DMS53 (cell line): ENCODE data around the gene FOXJ1.

Experiments used
- DNase-seq: peaks from one replicate; lab custom pipeline; 2025; lab: John Stamatoyannopoulos, UW

Gene FOXJ1

DNA sequence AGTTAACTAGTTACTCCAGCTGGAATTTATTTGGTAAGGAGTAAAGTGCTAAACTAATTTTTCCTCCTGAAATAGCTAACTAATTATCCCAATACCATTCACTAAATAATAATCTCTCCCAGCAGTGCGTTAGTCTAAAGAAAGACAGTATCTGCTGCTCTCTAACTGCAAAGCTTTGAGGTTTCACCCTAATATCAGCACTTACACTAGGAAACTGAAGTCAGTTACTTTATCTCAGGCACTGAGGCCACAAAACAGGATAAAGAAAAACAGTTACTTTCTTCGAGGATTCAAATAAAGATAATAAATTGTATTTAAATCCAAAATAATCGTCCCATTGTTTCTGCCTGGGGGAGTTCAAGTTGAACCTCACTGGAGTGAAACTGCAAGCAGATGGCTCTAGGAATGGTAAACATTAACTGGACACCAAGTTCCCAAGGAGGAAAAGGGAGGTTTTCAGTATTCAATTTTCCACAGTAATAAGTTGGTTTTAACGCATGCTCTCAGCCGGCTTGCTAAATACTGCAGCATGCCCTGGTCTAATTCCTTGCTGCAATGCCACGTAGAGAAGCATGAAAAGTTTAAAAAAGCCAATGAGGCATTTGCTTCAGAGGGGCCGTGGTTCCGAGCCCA, 20.0 kb upstream of the FOXJ1 start:
- DNase-seq, result peak; percentile 42

DNA sequence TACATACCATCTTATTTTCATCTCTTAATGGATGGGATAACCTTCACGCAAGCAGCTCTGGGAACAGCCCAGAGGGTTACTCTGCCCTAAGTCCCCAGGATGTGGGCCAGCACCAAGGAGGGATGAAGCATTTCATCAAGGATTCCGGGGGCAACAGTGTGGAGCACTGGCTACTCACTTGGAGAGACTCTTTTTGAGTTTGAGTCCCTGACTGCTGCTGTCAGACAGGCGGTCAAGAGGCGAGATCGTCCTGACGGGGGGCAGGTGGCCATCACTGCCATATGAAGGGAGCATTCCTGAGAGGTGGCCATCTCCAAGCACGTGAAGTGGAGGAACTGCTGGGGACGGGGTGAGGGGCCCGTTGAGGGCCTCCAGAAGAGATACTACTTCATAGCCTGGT, 18.1 kb upstream of the FOXJ1 start:
- DNase-seq, result no peak

DNA sequence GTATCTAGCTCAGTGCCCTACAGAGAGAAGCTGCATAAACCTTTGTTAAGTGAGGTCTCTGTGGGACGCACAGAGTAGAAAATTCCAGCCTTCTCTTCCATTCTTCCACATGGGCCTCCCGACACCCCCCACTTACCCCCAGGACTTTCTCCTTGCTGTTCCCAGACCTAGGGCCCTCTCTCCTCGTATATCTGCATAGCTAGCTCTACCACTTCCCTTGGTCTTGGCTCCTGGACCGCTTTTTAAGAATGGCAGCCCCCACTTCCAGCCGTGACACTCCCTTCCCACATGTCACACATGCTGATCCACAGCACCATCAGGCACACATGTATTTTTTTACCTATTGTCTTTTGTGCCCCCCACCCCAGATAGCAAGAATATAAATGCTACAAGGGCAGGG, 16.7 kb upstream of the FOXJ1 start:
- no peak for DNase-seq

DNA sequence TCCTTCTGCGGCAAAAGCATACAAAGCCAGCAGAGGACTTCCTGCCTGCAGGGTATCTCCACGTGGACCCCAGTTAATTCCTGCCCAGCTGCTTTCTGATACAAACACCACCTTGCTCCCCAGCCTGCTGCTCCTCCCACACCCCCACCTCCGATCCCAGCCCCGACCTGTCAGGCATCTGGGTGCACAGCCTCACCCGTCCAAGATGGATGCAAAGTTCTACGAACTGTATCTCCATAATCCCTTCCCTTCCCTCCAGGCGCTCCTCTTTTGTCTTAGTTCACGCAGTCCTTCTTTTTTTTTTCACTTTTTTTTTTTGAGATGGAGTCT, 15.6 kb upstream of the FOXJ1 start:
- DNase-seq, result no peak

DNA sequence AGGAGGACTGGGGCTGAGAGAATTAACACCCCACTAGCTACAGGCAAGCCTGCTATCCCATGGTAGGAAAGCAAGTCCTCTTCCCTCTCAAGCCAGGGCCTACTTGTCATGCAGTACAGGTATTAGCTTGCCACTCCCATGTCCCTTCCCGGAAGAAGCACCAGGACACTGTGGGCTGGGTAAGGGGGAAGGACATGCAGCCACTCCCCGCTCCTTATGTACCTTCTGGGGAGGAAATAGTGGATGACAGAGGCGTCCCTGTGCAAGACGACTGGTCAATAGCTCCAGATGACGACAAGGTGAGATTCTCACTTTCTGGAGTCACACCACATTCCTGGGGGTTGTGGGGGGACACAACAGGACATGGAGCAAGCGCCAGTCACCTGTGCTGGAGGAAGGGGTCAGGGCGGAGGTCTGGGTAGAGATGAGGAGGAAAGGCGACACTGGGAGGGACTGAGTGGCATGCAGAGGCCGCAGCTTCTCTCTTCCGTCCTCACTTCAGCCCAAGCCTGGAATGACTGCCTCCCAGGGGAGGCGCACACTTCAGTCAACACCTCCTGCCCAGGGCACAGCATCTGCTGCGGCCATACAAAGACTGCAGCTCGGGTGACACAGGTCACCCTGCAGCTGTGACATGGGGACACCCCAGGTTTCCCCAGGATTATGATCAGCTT, 15.1 kb upstream of the FOXJ1 start:
- no peak for DNase-seq

DNA sequence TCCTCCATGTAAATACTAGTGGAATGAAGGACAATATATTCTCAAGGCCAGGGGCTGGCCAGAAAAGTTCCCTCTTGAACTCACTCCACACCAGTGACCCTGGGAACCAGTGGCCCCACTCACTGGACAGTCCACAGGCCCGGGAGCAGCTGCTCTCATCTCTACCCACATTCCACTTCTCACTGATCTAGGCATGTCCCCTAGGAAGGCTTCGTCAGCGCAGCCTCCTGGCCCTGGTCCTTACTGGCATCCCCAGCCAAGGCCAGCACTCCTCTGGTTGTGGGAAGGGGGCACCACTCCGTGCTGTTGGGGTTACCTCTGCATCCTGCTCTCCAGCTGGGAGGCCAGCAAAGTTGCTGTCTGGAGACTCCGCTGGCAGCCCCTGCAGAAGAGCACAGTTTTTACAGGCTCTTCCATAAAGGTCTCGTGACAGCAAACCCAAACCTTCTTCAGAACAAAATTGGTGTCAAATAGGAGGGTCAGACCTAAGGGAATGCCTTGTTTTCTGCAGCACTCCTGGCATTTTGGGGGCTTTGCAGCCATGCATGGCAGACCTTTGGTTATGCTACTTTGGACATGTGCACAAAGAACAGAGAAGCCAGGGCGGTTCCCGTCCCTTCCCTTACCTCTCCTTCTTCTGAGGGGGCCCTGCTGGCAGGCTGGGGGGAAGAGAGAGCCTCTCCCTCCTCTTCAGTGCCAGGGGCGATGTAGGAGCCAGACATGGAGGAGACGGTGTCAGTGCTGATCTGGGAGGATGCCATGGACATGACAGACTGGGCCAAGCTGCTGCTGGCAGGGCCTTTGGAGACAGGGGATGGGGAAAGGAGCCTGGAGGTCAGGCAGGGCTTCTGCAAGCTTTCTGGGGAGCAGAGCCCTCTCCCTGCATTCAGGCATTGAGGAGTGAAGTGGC, 14.1 kb upstream of the FOXJ1 start:
- DNase-seq, result no peak

DNA sequence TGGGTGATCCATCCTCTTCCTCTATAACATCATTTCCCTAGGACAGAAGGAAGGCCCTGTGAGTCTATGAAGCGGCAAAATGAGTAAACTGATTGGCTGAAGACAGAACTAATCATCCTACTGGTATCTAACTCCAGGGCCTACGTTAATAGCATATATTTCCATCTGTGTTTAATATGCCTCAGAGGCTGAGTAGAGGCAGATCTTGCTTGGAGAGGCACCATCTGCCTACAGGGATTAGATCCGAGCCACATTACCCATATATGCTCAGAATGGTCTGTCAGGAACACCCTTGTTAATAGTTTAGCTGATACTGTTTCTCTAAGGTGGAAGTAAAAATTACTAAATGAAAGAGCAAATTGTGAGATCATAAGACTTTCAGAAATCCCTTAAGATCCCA, 13.2 kb upstream of the FOXJ1 start:
- DNase-seq, result no peak

DNA sequence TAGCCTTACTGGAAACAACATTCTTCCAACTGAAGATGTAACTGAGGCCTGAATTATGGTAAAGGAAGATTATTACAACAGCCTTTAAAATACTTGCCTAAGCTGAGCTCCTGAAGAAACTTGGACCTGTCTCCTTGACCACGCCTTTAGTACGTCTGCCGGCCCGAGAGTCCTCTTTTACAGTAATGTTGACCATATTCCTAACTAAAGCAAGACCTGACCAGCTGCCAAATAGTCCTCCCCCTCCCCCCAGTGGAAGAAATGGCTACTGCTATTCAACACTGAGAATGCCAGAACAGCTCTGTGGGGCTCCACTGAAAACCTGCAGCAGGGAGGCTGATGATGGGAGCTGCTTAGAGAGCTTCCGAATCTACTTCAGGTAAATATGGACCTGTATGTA, 12.6 kb upstream of the FOXJ1 start:
- peak; percentile 35 for DNase-seq

DNA sequence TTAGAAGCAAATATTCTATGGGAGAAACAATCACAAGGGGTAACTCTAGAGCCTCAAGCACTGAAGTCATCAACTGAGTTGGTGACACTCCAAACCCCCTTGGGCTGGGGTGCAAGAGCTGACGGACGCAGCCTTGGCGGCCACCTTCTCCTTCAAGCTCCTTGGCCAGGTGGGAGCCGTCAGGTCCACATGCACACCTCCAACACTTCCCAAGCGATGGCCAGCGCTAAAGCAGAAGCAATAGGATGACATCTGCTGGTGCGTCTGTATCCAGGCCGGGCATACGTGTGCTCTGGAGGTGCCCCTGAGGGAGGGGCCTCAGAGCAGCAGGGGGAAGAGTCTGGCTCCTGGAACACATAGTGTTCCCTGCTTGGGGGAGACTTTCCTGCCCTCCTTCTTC, 12.2 kb upstream of the FOXJ1 start:
- DNase-seq, result no peak

DNA sequence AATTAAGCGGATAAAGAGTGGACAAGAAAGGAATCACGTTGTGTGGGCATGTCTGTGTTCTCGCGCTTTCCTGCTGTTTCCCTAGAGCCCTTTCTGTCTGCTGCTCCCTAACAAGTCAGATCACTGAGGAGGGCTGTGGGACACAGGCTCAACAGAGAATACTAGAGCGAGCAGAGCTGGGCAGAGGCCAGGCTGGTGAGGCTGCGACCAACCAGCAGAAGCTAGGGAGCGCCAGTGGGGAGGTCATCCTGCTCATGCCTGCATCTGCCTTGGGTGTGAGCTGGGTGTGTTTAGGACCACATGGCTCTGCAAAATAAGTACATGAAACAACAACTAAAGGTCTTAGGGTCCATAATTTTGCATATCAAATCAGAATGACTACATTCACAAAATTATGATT, 11.5 kb upstream of the FOXJ1 start:
- DNase-seq, result no peak

DNA sequence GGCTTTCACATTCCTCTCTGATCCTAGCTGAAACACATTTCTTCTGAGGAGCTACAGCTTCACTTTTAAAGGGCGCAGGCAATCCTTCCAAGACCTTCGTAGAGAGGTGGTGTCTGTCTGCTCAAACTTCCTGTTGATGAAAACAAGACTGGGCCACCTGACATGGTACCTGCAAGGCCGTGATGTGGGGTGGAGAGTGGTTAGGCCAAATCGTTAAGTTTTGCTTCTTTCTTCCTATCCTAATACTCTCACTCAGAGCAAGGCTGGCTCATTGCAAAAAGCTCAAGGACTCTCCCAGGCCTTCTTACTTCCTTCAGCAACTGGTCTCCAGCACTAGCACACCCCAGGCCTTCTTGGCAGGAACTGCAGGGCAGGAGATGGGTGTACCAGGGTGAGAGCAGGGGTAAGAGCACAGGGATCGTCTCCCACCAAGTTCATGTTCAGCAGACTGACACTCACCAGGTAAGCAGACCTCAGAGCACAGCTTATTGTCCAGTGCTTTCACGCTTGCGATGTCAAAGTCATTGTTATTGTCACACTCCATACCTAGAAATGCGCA, 10.9 kb upstream of the FOXJ1 start:
- no peak for DNase-seq

DNA sequence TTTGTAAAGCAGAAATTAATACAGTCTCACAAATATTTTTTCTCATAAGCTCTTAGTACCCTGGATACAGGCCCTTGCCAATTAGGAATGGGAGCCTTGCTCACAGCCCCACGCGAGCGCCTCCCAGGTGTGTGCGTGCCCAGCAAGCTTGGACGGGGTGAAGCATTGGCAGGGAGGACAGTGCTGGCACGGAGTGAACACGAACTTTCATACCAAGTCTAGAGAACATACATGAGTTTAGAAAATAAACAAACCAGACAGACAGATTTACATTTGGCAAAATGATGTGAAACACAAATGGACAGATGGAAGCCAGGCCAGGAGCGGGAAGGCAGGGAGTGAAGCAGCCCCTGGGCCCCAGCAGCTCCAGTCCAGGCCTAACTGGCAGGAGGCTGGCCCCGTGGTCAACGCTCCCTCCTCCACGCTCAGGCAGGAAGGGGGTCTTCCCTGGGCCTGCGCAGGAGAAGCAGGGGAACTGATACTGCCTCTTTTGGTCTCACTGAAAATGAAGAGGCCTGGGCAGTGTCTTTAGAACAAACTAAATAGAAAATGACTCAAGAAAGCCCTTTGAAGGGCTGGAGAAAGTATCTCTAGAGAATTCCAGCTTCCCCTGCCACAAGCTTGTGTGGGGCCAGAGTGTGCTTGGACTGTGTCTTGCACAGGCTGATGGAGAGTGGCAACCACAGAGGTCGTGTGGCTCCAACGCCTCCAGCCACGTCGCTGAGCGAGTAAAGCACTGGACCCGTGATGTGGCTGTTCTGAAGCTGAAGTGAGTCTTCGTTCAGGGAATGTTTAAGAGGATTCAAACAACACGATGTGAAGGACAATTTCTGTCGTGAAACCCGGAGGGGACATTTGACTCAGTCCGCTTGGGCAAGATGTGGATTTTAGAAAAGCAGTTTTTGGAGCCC, 9.9 kb upstream of the FOXJ1 start:
- DNase-seq, result no peak

DNA sequence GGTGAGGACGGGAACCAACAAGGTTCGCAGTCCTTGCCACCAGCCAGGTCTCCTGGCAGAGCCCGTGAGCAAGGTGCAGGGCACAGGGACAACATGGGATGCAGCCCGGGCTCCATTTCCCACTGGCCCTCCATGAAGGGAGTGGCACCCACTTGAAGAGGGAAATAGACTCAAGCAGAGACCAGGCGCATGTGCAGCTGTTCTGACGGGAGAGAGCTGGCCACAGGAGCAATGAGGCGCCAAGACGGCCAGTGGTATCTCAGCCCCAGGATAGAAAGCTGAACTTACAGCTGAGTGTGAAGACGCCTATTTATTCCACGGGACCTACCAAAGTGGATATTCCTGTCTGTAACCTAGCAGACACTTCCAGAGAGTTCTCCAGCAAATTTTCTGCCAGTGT, 8.2 kb upstream of the FOXJ1 start:
- no peak for DNase-seq

DNA sequence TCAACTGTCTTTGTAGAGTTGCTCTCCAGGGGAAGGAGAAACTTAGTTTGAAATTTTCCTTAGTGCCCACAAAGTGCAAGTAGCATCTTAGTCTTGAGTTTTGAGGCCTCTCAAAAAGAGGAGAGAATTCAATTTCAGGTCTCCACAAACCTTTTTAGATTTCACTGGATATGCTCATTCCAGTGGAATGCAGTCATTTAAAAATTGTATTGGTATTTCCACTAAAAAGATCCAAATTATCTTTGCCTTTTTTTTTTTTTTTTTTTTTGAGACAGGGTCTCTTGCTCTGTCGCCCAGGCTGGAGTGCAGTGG, 6.9 kb upstream of the FOXJ1 start:
- no peak for DNase-seq

DNA sequence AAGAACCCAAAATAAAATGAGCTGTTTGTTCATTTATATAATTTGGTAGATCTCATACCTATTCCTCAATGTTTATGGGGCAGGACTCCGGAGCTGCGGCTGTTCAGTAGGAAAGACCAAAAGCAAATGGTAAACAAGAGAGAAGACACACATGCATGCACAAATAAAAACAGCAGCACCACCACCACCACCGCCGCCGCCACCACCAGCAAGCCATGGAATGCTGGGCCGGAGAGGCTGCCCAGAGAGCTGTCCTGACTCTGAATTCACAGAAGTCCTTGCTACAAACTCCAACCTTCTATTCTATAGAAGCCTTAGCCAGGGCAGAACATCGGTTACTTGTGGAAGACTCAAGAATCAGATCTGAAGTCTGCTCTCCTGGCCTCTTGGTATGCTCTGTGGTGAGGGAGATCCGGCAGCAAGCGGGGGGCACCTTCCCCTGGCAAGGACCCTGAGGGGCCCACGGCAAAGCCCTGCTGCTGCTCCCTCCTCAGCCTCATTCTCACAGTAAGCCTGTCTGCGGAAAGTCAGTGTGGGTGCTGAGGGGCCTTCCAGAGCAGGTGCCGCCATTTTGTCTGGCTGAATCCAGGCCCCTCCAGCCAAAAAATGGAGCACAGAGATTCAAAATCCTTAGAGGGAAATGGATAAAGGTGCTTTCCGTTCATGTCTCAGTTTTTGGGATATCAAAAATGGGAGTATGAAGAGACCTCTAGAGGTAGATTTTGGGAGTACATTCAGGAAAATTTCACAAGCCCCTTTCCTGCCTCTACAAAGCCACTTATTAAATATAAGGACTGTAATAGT, 6.4 kb upstream of the FOXJ1 start:
- peak; percentile 72 for DNase-seq

DNA sequence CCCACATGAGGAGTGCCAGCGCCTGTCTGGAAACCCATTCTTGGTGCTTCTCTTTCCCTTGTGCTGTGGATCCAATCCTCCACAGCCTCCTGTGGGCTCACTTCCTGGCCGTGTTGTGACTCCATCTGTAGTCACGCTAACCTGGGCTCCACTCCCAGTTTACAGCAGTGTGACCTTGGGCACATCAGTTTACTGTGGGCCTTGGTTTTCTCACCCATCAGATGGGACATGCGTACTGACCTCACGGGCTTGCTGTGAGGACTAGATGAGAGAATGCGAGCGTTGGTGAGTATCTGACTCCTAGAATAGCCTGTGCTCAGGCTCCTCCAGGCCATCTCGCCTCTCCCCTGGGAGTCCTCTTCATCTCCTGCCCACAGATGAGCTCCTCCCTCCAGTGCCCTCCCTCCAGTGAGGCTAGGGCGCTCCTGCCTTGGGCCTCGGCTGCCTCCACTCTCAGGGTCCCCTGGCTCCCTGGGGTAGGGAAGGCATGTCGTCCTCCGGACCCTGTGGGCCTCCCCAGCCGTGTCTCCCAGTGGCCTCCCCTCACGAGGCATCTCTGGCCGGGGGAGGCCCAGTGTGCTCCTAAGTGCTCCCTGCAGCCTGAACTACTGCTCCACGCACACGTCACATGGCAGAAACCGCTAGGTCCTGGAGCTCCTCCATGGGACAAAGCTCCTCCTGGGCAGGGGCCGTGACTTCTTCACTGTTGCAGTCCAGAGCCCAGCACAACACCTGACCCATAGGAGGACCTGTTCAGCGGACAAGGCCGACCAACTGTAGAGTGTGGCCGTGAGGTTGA, 5.2 kb upstream of the FOXJ1 start:
- DNase-seq, result peak; percentile 77

DNA sequence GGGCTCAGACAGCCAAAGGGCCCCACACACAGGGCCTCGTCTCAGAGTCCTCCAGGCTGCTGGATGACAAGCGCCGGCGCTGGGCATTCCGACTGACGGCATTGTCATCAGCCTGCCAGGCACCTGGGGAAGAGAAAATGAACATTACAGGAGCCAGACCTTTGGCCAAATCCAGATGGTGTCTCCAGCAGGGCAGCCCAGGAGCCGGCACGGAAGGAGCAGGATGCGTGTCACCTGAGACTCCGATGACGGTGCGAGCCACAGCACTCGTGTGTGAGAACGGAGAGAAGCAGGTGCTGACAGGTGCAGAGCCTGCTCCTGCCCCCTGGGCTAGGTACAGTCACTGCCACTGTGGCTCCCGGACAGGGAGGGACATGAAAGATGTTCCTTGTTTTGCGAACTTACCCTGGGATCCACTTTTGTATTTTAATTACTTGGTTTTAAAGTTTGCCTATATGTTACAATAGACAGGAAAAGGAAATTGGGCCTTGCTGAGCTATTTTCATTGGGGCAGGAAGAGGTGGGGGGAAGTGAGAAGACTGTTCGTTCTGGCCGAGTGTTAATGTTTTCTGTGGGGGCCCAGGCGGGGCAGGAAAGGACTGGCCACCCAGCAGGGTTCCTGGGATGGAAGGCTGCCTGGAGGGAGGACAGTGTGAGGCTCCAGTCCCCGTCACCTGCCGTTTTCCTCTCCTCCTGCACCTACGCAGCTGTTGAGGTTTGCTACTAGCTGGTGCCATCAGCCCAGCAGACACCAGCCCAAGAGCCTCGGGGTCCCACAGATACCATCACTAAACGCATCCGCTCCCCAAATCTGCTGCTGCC, 4.4 kb upstream of the FOXJ1 start:
- peak; percentile 99 for DNase-seq

DNA sequence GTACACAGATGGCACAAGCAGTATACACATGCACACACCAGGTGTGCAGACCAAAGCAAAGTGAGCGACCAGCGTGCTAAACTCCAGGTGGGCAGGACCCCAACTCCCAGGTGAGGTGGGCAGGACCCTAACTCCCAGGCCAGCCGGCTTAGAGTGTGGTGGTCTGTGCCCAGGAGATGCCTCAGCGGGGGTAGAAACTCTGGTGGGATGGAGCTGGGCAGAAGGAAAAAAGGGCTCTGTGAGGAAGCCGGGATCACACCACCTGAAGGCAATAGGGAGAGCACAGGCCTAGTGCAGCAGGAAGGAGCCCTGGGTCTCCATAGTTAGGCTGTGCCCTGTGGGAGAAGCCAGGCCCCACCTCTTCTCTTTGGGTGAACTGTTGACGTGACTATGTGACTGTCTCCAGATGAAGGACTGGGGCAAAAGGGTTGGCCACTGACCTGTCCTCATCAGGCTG, 1.6 kb upstream of the FOXJ1 start:
- DNase-seq, result peak; percentile 55

DNA sequence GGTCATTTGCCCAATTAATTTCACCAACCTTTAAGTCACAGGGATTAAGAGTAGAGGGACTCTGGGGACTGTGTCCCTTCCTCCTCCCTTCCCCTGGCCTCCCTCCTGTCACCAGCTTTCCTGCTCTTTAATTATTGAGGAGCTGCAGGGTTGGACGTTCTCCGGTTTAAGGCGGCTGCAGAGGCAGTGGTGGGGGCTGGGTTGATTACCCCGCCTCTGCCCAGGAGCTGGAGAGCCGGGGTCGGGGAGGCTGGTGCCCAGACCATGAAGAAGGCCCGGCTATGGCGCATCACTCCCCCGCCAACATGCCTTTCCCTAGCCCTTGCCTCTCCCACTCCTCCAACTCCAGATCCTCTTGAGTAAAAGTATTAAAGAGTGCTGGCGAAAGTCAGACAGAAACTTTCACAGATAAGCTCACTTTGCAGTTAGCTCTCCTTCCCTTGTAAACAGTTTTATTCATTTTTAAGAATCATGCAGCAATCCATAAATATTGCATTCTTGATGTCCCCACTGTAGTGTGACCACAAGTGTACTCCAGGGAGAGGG, 1.1 kb upstream of the FOXJ1 start:
- DNase-seq, result no peak
